Measurements from ENCODE around the gene NXF2B.
"Not testable (repeated sequence)": the region's sequence is repeated elsewhere in the genome, so short reads cannot be mapped to it uniquely, and the experiment has no call there.

The NXF2B gene, protein sequence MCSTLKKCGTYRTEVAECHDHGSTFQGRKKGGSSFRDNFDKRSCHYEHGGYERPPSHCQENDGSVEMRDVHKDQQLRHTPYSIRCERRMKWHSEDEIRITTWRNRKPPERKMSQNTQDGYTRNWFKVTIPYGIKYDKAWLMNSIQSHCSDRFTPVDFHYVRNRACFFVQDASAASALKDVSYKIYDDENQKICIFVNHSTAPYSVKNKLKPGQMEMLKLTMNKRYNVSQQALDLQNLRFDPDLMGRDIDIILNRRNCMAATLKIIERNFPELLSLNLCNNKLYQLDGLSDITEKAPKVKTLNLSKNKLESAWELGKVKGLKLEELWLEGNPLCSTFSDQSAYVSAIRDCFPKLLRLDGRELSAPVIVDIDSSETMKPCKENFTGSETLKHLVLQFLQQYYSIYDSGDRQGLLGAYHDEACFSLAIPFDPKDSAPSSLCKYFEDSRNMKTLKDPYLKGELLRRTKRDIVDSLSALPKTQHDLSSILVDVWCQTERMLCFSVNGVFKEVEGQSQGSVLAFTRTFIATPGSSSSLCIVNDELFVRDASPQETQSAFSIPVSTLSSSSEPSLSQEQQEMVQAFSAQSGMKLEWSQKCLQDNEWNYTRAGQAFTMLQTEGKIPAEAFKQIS

GRCh38 chrX:102439908-102440307, at the start of gene NXF2B:
TSS of gene NXF2B (minus strand) at chrX:102440008. CDS start at chrX:102380036, 59,972 bp downstream.
- not testable (repeated sequence) for DNase-seq (ENCODE audit: low spot score)

- DNase-seq (ENCODE audit: low spot score) = not testable (repeated sequence)
These were observed 39.0 kb upstream of the NXF2B start for GRCh38 chrX:102478765-102479164.

GRCh38 chrX:102471762-102472220, 32.0 kb upstream of the NXF2B start, which contains the start of gene TCP11X2:
TSS of gene TCP11X2 (minus strand) at chrX:102471812.
- not testable (repeated sequence) for DNase-seq (ENCODE audit: low spot score)

GRCh38 chrX:102470215-102470614, 30.4 kb upstream of the NXF2B start:
- not testable (repeated sequence) for DNase-seq (ENCODE audit: low spot score)

DNA sequence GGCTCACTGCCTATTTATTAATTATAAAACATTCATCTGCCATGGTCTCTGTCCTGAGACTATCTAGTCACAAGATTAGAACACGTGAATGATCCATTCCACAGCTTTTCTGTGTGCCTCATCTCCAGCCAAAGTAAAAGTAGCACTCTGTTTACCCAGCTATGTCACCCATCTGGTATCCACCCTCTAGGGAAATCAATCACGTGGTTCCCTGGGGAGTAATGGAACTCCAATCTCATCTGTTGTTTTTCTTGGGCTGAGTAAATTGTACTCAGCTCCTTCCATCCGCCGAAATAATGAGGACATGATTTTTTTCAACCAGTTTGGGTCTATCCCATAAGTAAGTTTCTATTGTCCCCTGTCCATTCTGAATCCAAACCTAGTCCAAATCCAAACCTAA, 18.8 kb upstream of the NXF2B start:
- DNase-seq (ENCODE audit: low spot score) = not testable (repeated sequence)

GRCh38 chrX:102414493-102414892, 25.3 kb downstream of the NXF2B start:
- DNase-seq (ENCODE audit: low spot score) = not testable (repeated sequence)

- DNase-seq (ENCODE audit: low spot score) = peak; percentile 32
These were observed 93.9 kb downstream of the NXF2B start for GRCh38 chrX:102345916-102346315.

DNA sequence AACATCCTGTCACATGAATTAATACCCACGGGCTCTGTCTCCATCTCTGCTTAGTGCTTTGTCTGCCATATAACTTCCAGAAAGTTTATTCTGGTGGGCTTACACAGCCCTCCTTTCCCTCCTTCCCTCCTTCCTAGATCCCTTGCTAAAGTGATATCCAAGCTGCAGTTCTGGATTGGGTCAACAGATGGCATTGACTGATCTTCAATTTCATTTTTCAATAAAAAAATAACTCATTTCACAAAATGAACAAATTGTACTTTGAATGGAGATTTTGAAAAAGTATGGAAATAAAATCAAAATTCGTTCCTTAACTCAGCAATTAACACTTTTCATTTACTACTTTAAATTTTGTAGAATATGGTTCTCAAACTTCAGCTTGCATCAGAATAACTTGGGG, 97.9 kb downstream of the NXF2B start:
- no peak for DNase-seq (ENCODE audit: low spot score)

- no peak for DNase-seq (ENCODE audit: low spot score)
These were observed 100.2 kb downstream of the NXF2B start for GRCh38 chrX:102339312-102340298.

GRCh38 chrX:102338162-102338561, 101.6 kb downstream of the NXF2B start:
- no peak for DNase-seq (ENCODE audit: low spot score)

All from GM03348 (cell line).